CD8-positive, alpha-beta memory T cell (primary cell): Measurements from ENCODE around the gene LRRC34. TPM values are rescaled to one million over a fixed set of nuclear protein-coding genes. Genes with fewer than 3 reads are reported as not detected.

Experiments
- CTCF ChIA-PET: fragments of 350-600 bp; sonication (Branson Sonifier 250); formaldehyde crosslinking; loops from one replicate; lab custom pipeline; 2021; ENCODE audit warnings: antibody characterized with exemption; lab: Charles Lee
- POLR2A ChIA-PET: fragments of 350-600 bp; sonication (Branson Sonifier 250); formaldehyde crosslinking; loops from one replicate; lab custom pipeline; 2021; ENCODE audit warnings: antibody characterized with exemption; lab: Charles Lee
- DNase-seq, 5 donors: peaks; one replicate each; pipeline versions ENCODE4 v3.0.0 to v3.0.0-alpha.2; 2020 to 2022; ENCODE audit warnings: mixed read lengths in 1 of 5
- H3K27ac ChIP-seq: one replicate; pipeline ENCODE4 v1.7.0; 2013; ENCODE audit warnings: low read depth, mild to moderate bottlenecking, low read length, moderate library complexity
- H3K27me3 ChIP-seq: 2 replicates; pipeline ENCODE4 v1.7.0; 2013; ENCODE audit warnings: low read length, mild to moderate bottlenecking; ENCODE audit not compliant: insufficient read depth, poor library complexity, severe bottlenecking
- H3K36me3 ChIP-seq: 2 replicates; pipeline ENCODE4 v1.7.0; 2013; ENCODE audit warnings: mild to moderate bottlenecking, low read length, moderate library complexity; ENCODE audit not compliant: insufficient read depth
- H3K4me1 ChIP-seq: 2 replicates; pipeline ENCODE4 v1.7.0; 2013; ENCODE audit warnings: mild to moderate bottlenecking, low read length, moderate library complexity; ENCODE audit not compliant: insufficient read depth
- H3K4me3 ChIP-seq: 2 replicates; pipeline ENCODE4 v1.7.0; 2013; ENCODE audit warnings: mild to moderate bottlenecking, low read length
- H3K9me3 ChIP-seq: 2 replicates; pipeline ENCODE4 v1.7.0; 2013; ENCODE audit warnings: mild to moderate bottlenecking, low read length
- H3K27ac Mint-ChIP-seq, 8 donors: one replicate each; pipeline ENCODE4 v1.8.0; 2020 to 2021; ENCODE audit warnings: mixed read lengths in 8 of 8, mild to moderate bottlenecking in 6 of 8, inconsistent platforms in 3 of 8, moderate library complexity in 3 of 8
- H3K27me3 Mint-ChIP-seq, 2 donors: one replicate each; pipeline ENCODE4 v1.8.0; 2020 to 2021; ENCODE audit warnings: mixed read lengths in 2 of 2, mild to moderate bottlenecking in 1 of 2, moderate library complexity in 1 of 2
- H3K36me3 Mint-ChIP-seq, 3 donors: one replicate each; pipeline ENCODE4 v1.8.0; 2020 to 2021; ENCODE audit warnings: mixed read lengths in 3 of 3, inconsistent platforms in 1 of 3, mild to moderate bottlenecking in 1 of 3
- H3K4me1 Mint-ChIP-seq, 3 donors: one replicate each; pipeline ENCODE4 v1.8.0; 2020 to 2021; ENCODE audit warnings: mixed read lengths in 3 of 3, inconsistent platforms in 1 of 3, mild to moderate bottlenecking in 1 of 3
- H3K4me3 Mint-ChIP-seq, 7 donors: one replicate each; pipeline ENCODE4 v1.8.0; 2020 to 2021; ENCODE audit warnings: mixed read lengths in 7 of 7, mild to moderate bottlenecking in 6 of 7, moderate library complexity in 4 of 7, inconsistent platforms in 2 of 7
- H3K9me3 Mint-ChIP-seq, 5 donors: one replicate each; pipeline ENCODE4 v1.8.0; 2020 to 2022; ENCODE audit warnings: mixed read lengths in 5 of 5, mild to moderate bottlenecking in 3 of 5, moderate library complexity in 2 of 5, inconsistent platforms in 1 of 5
- polyA plus RNA-seq: library from polyadenylated mRNA; unstranded; fragments of 300-500 nt; fragmentation: Illumina TruSeq; gene quantifications from one replicate; pipeline ENCODE4 v1.2.3, GENCODE V29; 2021
- total RNA-seq, 2 experiments: library from RNA; stranded (reverse); gene quantifications; one replicate each; pipeline ENCODE4 v1.2.3, GENCODE V29; 2021

The LRRC34 gene
- total and polyA plus RNA-seq, 3 experiments from 2014 or later, result 0.33 to 2.5 (median 2.4) TPM

GRCh38 chr3:169772305-169772896 lies 40.3 kb downstream of the LRRC34 start:
- Mint-ChIP-seq H3K4me1 (peaks cover 51 to 66% (median 64%) of the 10 kb centered on the region in 3 donors), H3K9me3 (peaks cover 0 to 8% (median 0%) of the 10 kb centered on the region in 5 donors), H3K27ac (peak overlapping the region; percentile 97 to 100 (median 100)), H3K4me3 (peak overlapping the region; percentile 94 to 100 (median 99)), H3K27me3 (peaks cover 0 to 13% of the 10 kb centered on the region in 2 donors), H3K36me3 (peaks cover 0 to 57% (median 11%) of the 10 kb centered on the region in 3 donors)
- POLR2A ChIA-PET, result interaction anchor here (0.6 to 2.7 kb wide), 11 partner anchors 9 to 1098 kb away, joined by 3 to 31 read pairs (median 7); partner anchors contain the start of genes PHC3, RPL22L1, SEC62 and SKIL
- DNase-seq, result peak in 1 of 5 donors; percentile 52
- Histone ChIP-seq H3K9me3 (no peaks in the 10 kb centered on the region), H3K4me3 (peak overlapping the region; percentile 100), H3K27me3 (no peaks in the 10 kb centered on the region), H3K36me3 (peaks cover 7% of the 10 kb centered on the region), H3K4me1 (peaks cover 25% of the 10 kb centered on the region), H3K27ac (peak overlapping the region; percentile 100)
- CTCF ChIA-PET, result interaction anchor here (1.0 to 3.7 kb wide), 4 partner anchors 8 to 194 kb away, joined by 4 to 23 read pairs (median 8); partner anchors contain the start of genes SEC62 and TERC

GRCh38 chr3:169771497-169772304 lies 41.0 kb downstream of the LRRC34 start:
- Mint-ChIP-seq H3K4me1 (peaks cover 46 to 59% (median 57%) of the 10 kb centered on the region in 3 donors), H3K36me3 (peaks cover 0 to 50% (median 7%) of the 10 kb centered on the region in 3 donors), H3K27ac (peak overlapping the region; percentile 97 to 100 (median 100)), H3K4me3 (peak overlapping the region; percentile 94 to 100 (median 99)), H3K9me3 (peaks cover 0 to 8% (median 0%) of the 10 kb centered on the region in 5 donors), H3K27me3 (peaks cover 0 to 13% of the 10 kb centered on the region in 2 donors)
- peak overlapping the region; percentile 100 for H3K4me3 ChIP-seq
- H3K27me3 ChIP-seq, result no peaks in the 10 kb centered on the region
- DNase-seq, result peak; percentile 38 to 84 (median 76)
- H3K36me3 ChIP-seq, result peaks cover 7% of the 10 kb centered on the region
- H3K4me1 ChIP-seq, result peaks cover 25% of the 10 kb centered on the region
- H3K27ac ChIP-seq, result peak overlapping the region; percentile 100
- no peaks in the 10 kb centered on the region for H3K9me3 ChIP-seq
- ChIA-PET POLR2A (interaction anchor here (0.7 to 2.7 kb wide), 9 partner anchors 8 to 1098 kb away, joined by 3 to 31 read pairs (median 7); partner anchors contain the start of genes RPL22L1, SEC62, SKIL and TERC), CTCF (interaction anchor here (2.5 to 3.7 kb wide), 2 partner anchors 9 to 195 kb away, joined by 10 to 23 read pairs; partner anchors contain the start of gene SEC62)

GRCh38 chr3:169769287-169770181 lies 43.2 kb downstream of the LRRC34 start, which contains the start of gene ACTRT3:
Gene ACTRT3, minus strand, starts transcription at chr3:169769561. Its CDS starts 41 bp downstream, at chr3:169769520.
- peak within 1 kb of the TSS; percentile 80 for H3K4me3 ChIP-seq
- H3K27me3 ChIP-seq, result no peaks in the 10 kb centered on the region
- POLR2A ChIA-PET, result interaction anchor here (0.6 to 1.3 kb wide), 3 partner anchors 197 to 588 kb away, joined by 3 to 5 read pairs (median 3); partner anchors contain the start of genes SEC62 and SKIL
- DNase-seq, result peak; percentile 44 to 66 (median 49)
- H3K36me3 ChIP-seq, result no peaks in the 10 kb centered on the region
- H3K9me3 ChIP-seq, result no peaks in the 10 kb centered on the region
- H3K4me1 ChIP-seq, result peaks cover 9% of the 10 kb centered on the region
- CTCF ChIA-PET, result interaction anchor here (0.9 to 1.3 kb wide), 3 partner anchors 9 to 409 kb away, joined by 3 to 4 read pairs (median 4); partner anchors contain the start of genes LRRC34 and LRRIQ4
- Mint-ChIP-seq H3K27ac (peak within 1 kb of the TSS; percentile 76 to 98 (median 88)), H3K4me1 (peaks cover 38 to 52% (median 45%) of the 10 kb centered on the region in 3 donors), H3K36me3 (peaks cover 0 to 34% (median 0%) of the 10 kb centered on the region in 3 donors), H3K27me3 (peaks cover 0 to 13% of the 10 kb centered on the region in 2 donors), H3K9me3 (peaks cover 0 to 13% (median 0%) of the 10 kb centered on the region in 5 donors), H3K4me3 (peak within 1 kb of the TSS; percentile 90 to 94 (median 93))
- H3K27ac ChIP-seq, result peak within 1 kb of the TSS; percentile 0

GRCh38 chr3:169764882-169765612 lies 47.7 kb downstream of the LRRC34 start, which contains the start of gene TERC:
Gene TERC, minus strand, starts transcription at chr3:169765060.
- DNase-seq, result peak; percentile 86 to 97 (median 95)
- ChIA-PET POLR2A (interaction anchor here (0.8 to 2.7 kb wide), 6 partner anchors 8 to 1105 kb away, joined by 4 to 31 read pairs (median 5); partner anchors contain the start of genes MYNN, RPL22L1, SEC62 and SKIL), CTCF (interaction anchor here (1.2 to 1.5 kb wide), 2 partner anchors 8 to 202 kb away, joined by 3 to 5 read pairs; partner anchors contain the start of gene MYNN)
- Mint-ChIP-seq H3K4me1 (peaks cover 30 to 39% (median 34%) of the 10 kb centered on the region in 3 donors), H3K9me3 (peaks cover 0 to 13% (median 0%) of the 10 kb centered on the region in 5 donors), H3K27ac (peak within 1 kb of the TSS; percentile 89 to 99 (median 98)), H3K4me3 (peak within 1 kb of the TSS; percentile 89 to 99 (median 98)), H3K27me3 (no peaks in the 10 kb centered on the region), H3K36me3 (peaks cover 0 to 7% (median 0%) of the 10 kb centered on the region in 3 donors)
- H3K27me3 ChIP-seq, result no peaks in the 10 kb centered on the region
- H3K4me3 ChIP-seq, result peak within 1 kb of the TSS; percentile 96
- H3K27ac ChIP-seq, result peak within 1 kb of the TSS; percentile 92
- H3K9me3 ChIP-seq, result no peaks in the 10 kb centered on the region
- peaks cover 12% of the 10 kb centered on the region for H3K4me1 ChIP-seq
- no peaks in the 10 kb centered on the region for H3K36me3 ChIP-seq

GRCh38 chr3:169764312-169764881 lies 48.3 kb downstream of the LRRC34 start:
- Histone ChIP-seq H3K36me3 (no peaks in the 10 kb centered on the region), H3K4me1 (peaks cover 16% of the 10 kb centered on the region), H3K27me3 (no peaks in the 10 kb centered on the region), H3K27ac (peak overlapping the region; percentile 92), H3K9me3 (no peaks in the 10 kb centered on the region), H3K4me3 (peak overlapping the region; percentile 96)
- Mint-ChIP-seq H3K27ac (peak overlapping the region; percentile 89 to 99 (median 98)), H3K4me1 (peaks cover 29 to 38% (median 32%) of the 10 kb centered on the region in 3 donors), H3K27me3 (no peaks in the 10 kb centered on the region), H3K4me3 (peak overlapping the region; percentile 89 to 99 (median 98)), H3K9me3 (peaks cover 0 to 13% (median 0%) of the 10 kb centered on the region in 5 donors), H3K36me3 (peaks cover 0 to 4% (median 0%) of the 10 kb centered on the region in 3 donors)
- POLR2A ChIA-PET, result interaction anchor here (0.5 to 2.7 kb wide), 7 partner anchors 8 to 1105 kb away, joined by 3 to 31 read pairs (median 5); partner anchors contain the start of genes MYNN, RPL22L1, SEC62 and SKIL
- peak; percentile 41 to 81 (median 71) for DNase-seq
- CTCF ChIA-PET, result interaction anchor here (1.0 to 1.5 kb wide), 3 partner anchors 9 to 269 kb away, joined by 3 to 5 read pairs (median 3); partner anchors contain the start of gene MYNN

GRCh38 chr3:169760479-169760878 lies 52.2 kb downstream of the LRRC34 start:
- Mint-ChIP-seq H3K4me3 (no peak overlapping the region), H3K36me3 (peaks cover 0 to 4% (median 0%) of the 10 kb centered on the region in 3 donors), H3K4me1 (peaks cover 32 to 41% (median 35%) of the 10 kb centered on the region in 3 donors), H3K27ac (no peak overlapping the region), H3K9me3 (peaks cover 0 to 6% (median 0%) of the 10 kb centered on the region in 5 donors), H3K27me3 (no peaks in the 10 kb centered on the region)
- Histone ChIP-seq H3K4me3 (no peak overlapping the region), H3K27me3 (no peaks in the 10 kb centered on the region), H3K36me3 (no peaks in the 10 kb centered on the region), H3K4me1 (peaks cover 28% of the 10 kb centered on the region), H3K9me3 (no peaks in the 10 kb centered on the region), H3K27ac (no peak overlapping the region)
- no peak for DNase-seq
- ChIA-PET POLR2A (no interaction called here), CTCF (interaction anchor here (1.0 kb wide), 1 partner anchor 9 kb away, joined by 3 read pairs; the partner anchor contains the start of gene ACTRT3)
